Measurements from ENCODE around the gene BYSL. TPM values are rescaled to one million over a fixed set of nuclear protein-coding genes. Genes with fewer than 3 reads are reported as not detected.

The BYSL gene
- total and polyA plus RNA-seq, 9 of the 15 experiments (the other 6 are each of a cell fraction or from before 2014, with no cell fraction given), result 22.2 to 92.3 (median 53.4) TPM

DNA sequence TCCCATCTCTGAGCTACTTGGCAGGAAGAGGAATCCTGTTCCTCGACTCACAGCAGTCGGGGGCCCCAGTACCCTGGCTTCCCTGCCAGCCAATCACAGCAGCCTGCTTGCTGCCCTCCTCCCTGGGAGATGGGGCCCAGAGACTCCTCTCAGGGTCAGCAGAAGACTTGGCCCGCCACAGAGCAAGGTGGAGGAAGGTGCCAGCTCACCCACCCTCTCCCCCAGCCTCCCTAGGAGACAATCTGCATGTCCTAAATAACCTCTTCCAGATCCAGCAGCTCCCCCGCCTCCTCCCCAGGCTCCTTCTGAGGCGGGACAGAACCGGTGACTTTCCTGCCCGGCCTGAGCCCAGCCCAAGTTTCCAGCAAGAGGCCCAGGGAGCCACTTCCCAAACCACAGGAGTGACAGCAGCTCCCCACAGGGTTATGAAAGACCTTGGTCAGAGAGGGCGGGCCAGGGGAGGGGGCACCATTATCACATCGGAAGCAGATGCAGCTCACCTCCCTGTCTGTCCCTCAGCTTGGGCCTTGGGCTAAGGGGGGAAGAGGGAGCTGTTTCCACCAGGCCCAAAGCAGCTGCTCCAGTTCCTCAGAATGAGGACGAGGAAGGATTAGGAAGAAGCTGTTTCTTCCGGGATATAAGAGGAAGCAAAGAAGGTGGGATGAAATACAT is 18.0 kb downstream of the BYSL start (continued):
- TF ChIP-seq ZNF143 (CRISPR knock-in tag; IDR thresholded peaks at IDR 0.05), result no peak
- no peak for TF ChIP-seq MCM2 (IDR thresholded peaks at IDR 0.05; ENCODE audit: low read depth)
- no peak; the same call in 1 of the 2 replicates for TF ChIP-seq ZKSCAN1 (IDR thresholded peaks at IDR 0.05; ENCODE audit: low read depth, low read length)
- TF ChIP-seq, protein P1, sequence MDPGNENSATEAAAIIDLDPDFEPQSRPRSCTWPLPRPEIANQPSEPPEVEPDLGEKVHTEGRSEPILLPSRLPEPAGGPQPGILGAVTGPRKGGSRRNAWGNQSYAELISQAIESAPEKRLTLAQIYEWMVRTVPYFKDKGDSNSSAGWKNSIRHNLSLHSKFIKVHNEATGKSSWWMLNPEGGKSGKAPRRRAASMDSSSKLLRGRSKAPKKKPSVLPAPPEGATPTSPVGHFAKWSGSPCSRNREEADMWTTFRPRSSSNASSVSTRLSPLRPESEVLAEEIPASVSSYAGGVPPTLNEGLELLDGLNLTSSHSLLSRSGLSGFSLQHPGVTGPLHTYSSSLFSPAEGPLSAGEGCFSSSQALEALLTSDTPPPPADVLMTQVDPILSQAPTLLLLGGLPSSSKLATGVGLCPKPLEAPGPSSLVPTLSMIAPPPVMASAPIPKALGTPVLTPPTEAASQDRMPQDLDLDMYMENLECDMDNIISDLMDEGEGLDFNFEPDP (CRISPR knock-in tag; IDR thresholded peaks at IDR 0.05), result no peak
- TF ChIP-seq, protein P2, sequence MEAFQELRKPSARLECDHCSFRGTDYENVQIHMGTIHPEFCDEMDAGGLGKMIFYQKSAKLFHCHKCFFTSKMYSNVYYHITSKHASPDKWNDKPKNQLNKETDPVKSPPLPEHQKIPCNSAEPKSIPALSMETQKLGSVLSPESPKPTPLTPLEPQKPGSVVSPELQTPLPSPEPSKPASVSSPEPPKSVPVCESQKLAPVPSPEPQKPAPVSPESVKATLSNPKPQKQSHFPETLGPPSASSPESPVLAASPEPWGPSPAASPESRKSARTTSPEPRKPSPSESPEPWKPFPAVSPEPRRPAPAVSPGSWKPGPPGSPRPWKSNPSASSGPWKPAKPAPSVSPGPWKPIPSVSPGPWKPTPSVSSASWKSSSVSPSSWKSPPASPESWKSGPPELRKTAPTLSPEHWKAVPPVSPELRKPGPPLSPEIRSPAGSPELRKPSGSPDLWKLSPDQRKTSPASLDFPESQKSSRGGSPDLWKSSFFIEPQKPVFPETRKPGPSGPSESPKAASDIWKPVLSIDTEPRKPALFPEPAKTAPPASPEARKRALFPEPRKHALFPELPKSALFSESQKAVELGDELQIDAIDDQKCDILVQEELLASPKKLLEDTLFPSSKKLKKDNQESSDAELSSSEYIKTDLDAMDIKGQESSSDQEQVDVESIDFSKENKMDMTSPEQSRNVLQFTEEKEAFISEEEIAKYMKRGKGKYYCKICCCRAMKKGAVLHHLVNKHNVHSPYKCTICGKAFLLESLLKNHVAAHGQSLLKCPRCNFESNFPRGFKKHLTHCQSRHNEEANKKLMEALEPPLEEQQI (IDR thresholded peaks at IDR 0.05), result no peak
- TF ChIP-seq, protein P3, sequence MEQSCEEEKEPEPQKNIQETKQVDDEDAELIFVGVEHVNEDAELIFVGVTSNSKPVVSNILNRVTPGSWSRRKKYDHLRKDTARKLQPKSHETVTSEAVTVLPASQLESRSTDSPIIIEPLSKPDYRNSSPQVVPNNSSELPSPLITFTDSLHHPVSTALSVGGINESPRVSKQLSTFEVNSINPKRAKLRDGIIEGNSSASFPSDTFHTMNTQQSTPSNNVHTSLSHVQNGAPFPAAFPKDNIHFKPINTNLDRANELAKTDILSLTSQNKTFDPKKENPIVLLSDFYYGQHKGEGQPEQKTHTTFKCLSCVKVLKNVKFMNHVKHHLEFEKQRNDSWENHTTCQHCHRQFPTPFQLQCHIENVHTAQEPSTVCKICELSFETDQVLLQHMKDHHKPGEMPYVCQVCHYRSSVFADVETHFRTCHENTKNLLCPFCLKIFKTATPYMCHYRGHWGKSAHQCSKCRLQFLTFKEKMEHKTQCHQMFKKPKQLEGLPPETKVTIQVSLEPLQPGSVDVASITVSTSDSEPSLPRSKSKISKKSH (CRISPR knock-in tag; IDR thresholded peaks at IDR 0.05), result no peak
- TF ChIP-seq, protein P4, sequence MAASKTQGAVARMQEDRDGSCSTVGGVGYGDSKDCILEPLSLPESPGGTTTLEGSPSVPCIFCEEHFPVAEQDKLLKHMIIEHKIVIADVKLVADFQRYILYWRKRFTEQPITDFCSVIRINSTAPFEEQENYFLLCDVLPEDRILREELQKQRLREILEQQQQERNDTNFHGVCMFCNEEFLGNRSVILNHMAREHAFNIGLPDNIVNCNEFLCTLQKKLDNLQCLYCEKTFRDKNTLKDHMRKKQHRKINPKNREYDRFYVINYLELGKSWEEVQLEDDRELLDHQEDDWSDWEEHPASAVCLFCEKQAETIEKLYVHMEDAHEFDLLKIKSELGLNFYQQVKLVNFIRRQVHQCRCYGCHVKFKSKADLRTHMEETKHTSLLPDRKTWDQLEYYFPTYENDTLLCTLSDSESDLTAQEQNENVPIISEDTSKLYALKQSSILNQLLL (CRISPR knock-in tag; IDR thresholded peaks at IDR 0.05; ENCODE audit: borderline replicate concordance), result no peak
- no peak for TF ChIP-seq RBM34 (IDR thresholded peaks at IDR 0.05; ENCODE audit: borderline replicate concordance, insufficient read depth, low read length)
- TF ChIP-seq ZNF766 (CRISPR knock-in tag; conservative IDR thresholded peaks at IDR 0.05), result 0 out of 2 replicates have a peak, but pooled peaks have one; percentile 27
- no peak for TF ChIP-seq PHTF2 (CRISPR knock-in tag; IDR thresholded peaks at IDR 0.05)
- TF ChIP-seq, protein P5, sequence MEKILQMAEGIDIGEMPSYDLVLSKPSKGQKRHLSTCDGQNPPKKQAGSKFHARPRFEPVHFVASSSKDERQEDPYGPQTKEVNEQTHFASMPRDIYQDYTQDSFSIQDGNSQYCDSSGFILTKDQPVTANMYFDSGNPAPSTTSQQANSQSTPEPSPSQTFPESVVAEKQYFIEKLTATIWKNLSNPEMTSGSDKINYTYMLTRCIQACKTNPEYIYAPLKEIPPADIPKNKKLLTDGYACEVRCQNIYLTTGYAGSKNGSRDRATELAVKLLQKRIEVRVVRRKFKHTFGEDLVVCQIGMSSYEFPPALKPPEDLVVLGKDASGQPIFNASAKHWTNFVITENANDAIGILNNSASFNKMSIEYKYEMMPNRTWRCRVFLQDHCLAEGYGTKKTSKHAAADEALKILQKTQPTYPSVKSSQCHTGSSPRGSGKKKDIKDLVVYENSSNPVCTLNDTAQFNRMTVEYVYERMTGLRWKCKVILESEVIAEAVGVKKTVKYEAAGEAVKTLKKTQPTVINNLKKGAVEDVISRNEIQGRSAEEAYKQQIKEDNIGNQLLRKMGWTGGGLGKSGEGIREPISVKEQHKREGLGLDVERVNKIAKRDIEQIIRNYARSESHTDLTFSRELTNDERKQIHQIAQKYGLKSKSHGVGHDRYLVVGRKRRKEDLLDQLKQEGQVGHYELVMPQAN (IDR thresholded peaks at IDR 0.05; ENCODE audit: borderline replicate concordance), result no peak
- no peak for TF ChIP-seq FOXA3 (CRISPR knock-in tag; conservative IDR thresholded peaks at IDR 0.05 in 1 of 2, IDR thresholded peaks at IDR 0.05 in 1 of 2)
- peak; percentile 35 for TF ChIP-seq POLR2H (tag; IDR thresholded peaks at IDR 0.05; ENCODE audit: low read depth)
- TF ChIP-seq HNRNPK (IDR thresholded peaks at IDR 0.05; ENCODE audit: low read depth, low read length, poor library complexity, severe bottlenecking), result no peak
- no peak for TF ChIP-seq GABPB2 (CRISPR knock-in tag; conservative IDR thresholded peaks at IDR 0.05)
- TF ChIP-seq ETV5 (CRISPR knock-in tag; IDR thresholded peaks at IDR 0.05; ENCODE audit: low read depth), result peak; percentile 99
